Measurements from ENCODE around the gene TAS2R5.

DNA sequence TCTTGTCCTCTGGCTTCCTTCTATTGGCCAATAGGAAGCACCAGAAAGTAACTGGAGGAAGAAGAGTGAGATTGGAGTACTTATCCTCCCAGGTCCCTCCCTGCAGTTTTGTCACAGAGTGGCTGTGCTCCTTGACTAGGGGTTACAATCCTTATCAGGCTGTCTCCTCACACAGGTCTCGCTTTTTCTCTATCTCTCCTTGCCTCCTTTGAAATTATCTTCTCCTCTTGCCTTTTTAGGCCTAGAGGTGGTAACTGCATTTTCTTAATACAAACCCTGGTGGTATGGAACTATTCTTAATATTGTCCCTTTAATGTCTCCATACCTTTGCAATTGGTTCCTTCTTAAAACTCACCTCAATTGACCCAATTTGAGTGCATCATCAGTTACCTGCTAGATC lies 48.6 kb downstream of the TAS2R5 start:
- TF ChIP-seq EZH2 (IDR thresholded peaks at IDR 0.05; ENCODE audit: borderline replicate concordance, low read depth, low read length, severe bottlenecking), result no peak
- TF ChIP-seq, protein P1, sequence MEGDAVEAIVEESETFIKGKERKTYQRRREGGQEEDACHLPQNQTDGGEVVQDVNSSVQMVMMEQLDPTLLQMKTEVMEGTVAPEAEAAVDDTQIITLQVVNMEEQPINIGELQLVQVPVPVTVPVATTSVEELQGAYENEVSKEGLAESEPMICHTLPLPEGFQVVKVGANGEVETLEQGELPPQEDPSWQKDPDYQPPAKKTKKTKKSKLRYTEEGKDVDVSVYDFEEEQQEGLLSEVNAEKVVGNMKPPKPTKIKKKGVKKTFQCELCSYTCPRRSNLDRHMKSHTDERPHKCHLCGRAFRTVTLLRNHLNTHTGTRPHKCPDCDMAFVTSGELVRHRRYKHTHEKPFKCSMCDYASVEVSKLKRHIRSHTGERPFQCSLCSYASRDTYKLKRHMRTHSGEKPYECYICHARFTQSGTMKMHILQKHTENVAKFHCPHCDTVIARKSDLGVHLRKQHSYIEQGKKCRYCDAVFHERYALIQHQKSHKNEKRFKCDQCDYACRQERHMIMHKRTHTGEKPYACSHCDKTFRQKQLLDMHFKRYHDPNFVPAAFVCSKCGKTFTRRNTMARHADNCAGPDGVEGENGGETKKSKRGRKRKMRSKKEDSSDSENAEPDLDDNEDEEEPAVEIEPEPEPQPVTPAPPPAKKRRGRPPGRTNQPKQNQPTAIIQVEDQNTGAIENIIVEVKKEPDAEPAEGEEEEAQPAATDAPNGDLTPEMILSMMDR (IDR thresholded peaks at IDR 0.05; ENCODE audit: borderline replicate concordance, extremely low read depth, low read length, poor library complexity, severe bottlenecking), result no peak

Measured in DND-41 (cell line).